Upper lobe of left lung (tissue), 6 donors: ENCODE measurements around the gene S100A5. TPM values are rescaled to one million over a fixed set of nuclear protein-coding genes. Genes with fewer than 3 reads are reported as not detected.

ENCODE experiments used
- ATAC-seq, 2 donors: fragments of 200-7000 bp; cut with Tn5 transposase; one replicate each; pipeline ENCODE4 v1.9.1; 2022; ENCODE audit warnings: mild to moderate bottlenecking in 2 of 2, moderate library complexity in 2 of 2; ENCODE audit not compliant: low FRiP score in 2 of 2
- DNase-seq, 2 donors: peaks; one replicate each; pipeline ENCODE4 v3.0.0-alpha.2; 2019 to 2020
- H3K27ac ChIP-seq, 4 donors: fragments of 200-600 bp; sonication (generic); one replicate each; pipeline ENCODE4 v1.5.1; 2016 to 2019
- H3K27me3 ChIP-seq, 4 donors: fragments of 200-600 bp; sonication (generic); one replicate each; pipeline ENCODE4 v1.5.1; 2017 to 2019
- H3K36me3 ChIP-seq, 4 donors: fragments of 200-600 bp; sonication (generic); one replicate each; pipeline ENCODE4 v1.5.1; 2016 to 2019
- H3K4me1 ChIP-seq, 4 donors: fragments of 200-600 bp; sonication (generic); one replicate each; pipeline ENCODE4 v1.5.1; 2018 to 2019
- H3K4me3 ChIP-seq, 4 donors: fragments of 200-600 bp; sonication (generic); one replicate each; pipeline ENCODE4 v1.5.1; 2017 to 2019; ENCODE audit warnings: mild to moderate bottlenecking in 2 of 4, moderate library complexity in 1 of 4
- H3K9me3 ChIP-seq, 4 donors: fragments of 200-600 bp; sonication (generic); one replicate each; pipeline ENCODE4 v1.5.1; 2018 to 2019
- CTCF ChIP-seq, 6 experiments: fragments of 450-650 bp in 4 of 6; fragments of 200-600 bp in 2 of 6; sonication (generic) in 2 of 6; IDR thresholded peaks; one replicate each; pipeline ENCODE4 v1.5.1; 2016 to 2019; ENCODE audit warnings: antibody characterized with exemption in 6 of 6
- EP300 ChIP-seq, 4 donors: sonication (generic); formaldehyde crosslinking; IDR thresholded peaks; one replicate each; pipeline ENCODE4 v1.5.1; 2017; ENCODE audit warnings: antibody characterized with exemption in 4 of 4, control low read depth in 2 of 4
- POLR2A ChIP-seq, 4 donors: fragments of 450-650 bp; IDR thresholded peaks; one replicate each; pipeline ENCODE4 v1.5.1; 2016 to 2017; ENCODE audit warnings: antibody characterized with exemption in 4 of 4, mild to moderate bottlenecking in 2 of 4
- POLR2AphosphoS5 ChIP-seq, 2 donors: sonication (generic); formaldehyde crosslinking; IDR thresholded peaks; one replicate each; pipeline ENCODE4 v1.5.1; 2017; ENCODE audit warnings: antibody characterized with exemption in 2 of 2
- WGBS, 2 donors: methylation state at CpG; one replicate each; pipeline ENCODE4 v1.1.5; 2017 to 2018; 5-methylcytosine and 5-hydroxymethylcytosine counted together
- total RNA-seq, 6 donors: library from RNA; depleted of rRNA in 4 of 6; stranded (reverse); fragments of >200 nt in 4 of 6; gene quantifications; one replicate each; pipeline versions ENCODE4 v1.1.0 to v1.2.1, GENCODE V29; 2016 to 2021
- donor health status: DM: no; HTN: no; CAD: no; lungs with moderate emphysema.
- donor health status: DM: no; HTN: yes; CAD: no; lungs with severe emphysema.

Gene S100A5
- total RNA-seq, 6 donors from 2014 or later: not detected

- DNase-seq: peak in 1 of 2 donors; percentile 15
- Histone ChIP-seq H3K4me3 (no peak overlapping the region), H3K36me3 (peaks cover 0 to 16% (median 2%) of the 10 kb centered on the region in 4 donors), H3K27me3 (no peaks in the 10 kb centered on the region), H3K9me3 (no peaks in the 10 kb centered on the region), H3K27ac (peak overlapping the region in 3 of 4 donors; percentile 22 to 94 (median 88)), H3K4me1 (peaks cover 77 to 97% (median 86%) of the 10 kb centered on the region in 4 donors)
- ATAC-seq: no peak
- TF ChIP-seq POLR2AphosphoS5 (IDR thresholded peaks at IDR 0.05) (no peak), POLR2A (IDR thresholded peaks at IDR 0.05) (no peak), EP300 (IDR thresholded peaks at IDR 0.05) (no peak), CTCF (IDR thresholded peaks at IDR 0.05) (no peak)
- WGBS, 2 donors: 81 to 85% methylated on average over 12 to 14 of the region's 14 CpGs
Observed at GRCh38 chr1:153546796-153547559, 6.2 kb upstream of the S100A5 start.

GRCh38 chr1:153546371-153546770, 5.6 kb upstream of the S100A5 start:
- peak overlapping the region; percentile 79 to 94 (median 90) for H3K27ac ChIP-seq
- H3K4me3 ChIP-seq: peak overlapping the region in 2 of 4 donors; percentile 55 to 59
- 92 to 93% methylated on average over 8 of the region's 8 CpGs for WGBS, 2 donors
- peak in 1 of 2 donors; percentile 16 for DNase-seq
- ATAC-seq: no peak
- TF ChIP-seq EP300 (IDR thresholded peaks at IDR 0.05) (no peak), POLR2A (IDR thresholded peaks at IDR 0.05) (no peak), CTCF (IDR thresholded peaks at IDR 0.05) (no peak), POLR2AphosphoS5 (IDR thresholded peaks at IDR 0.05) (no peak)
- peaks cover 78 to 97% (median 88%) of the 10 kb centered on the region in 4 donors for H3K4me1 ChIP-seq
- no peaks in the 10 kb centered on the region for H3K27me3 ChIP-seq
- H3K36me3 ChIP-seq: peaks cover 0 to 16% (median 2%) of the 10 kb centered on the region in 4 donors
- H3K9me3 ChIP-seq: no peaks in the 10 kb centered on the region

- Histone ChIP-seq H3K9me3 (no peaks in the 10 kb centered on the region), H3K4me3 (peak within 1 kb of the TSS; percentile 16 to 59 (median 52)), H3K4me1 (peaks cover 87 to 97% (median 92%) of the 10 kb centered on the region in 4 donors), H3K27me3 (no peaks in the 10 kb centered on the region), H3K27ac (peak within 1 kb of the TSS; percentile 79 to 94 (median 90)), H3K36me3 (peaks cover 0 to 16% (median 2%) of the 10 kb centered on the region in 4 donors)
- peak in 1 of 4 donors; percentile 66 for TF ChIP-seq EP300 (IDR thresholded peaks at IDR 0.05)
- TF ChIP-seq POLR2AphosphoS5 (IDR thresholded peaks at IDR 0.05): peak; percentile 78 to 79
- peak in 3 of 4 donors; percentile 60 to 68 (median 64) for TF ChIP-seq POLR2A (IDR thresholded peaks at IDR 0.05)
- peak in 3 of 6 experiments; percentile 10 to 22 (median 11) for TF ChIP-seq CTCF (IDR thresholded peaks at IDR 0.05)
- DNase-seq (peak; percentile 92 to 97), ATAC-seq (peak; percentile 93 to 94)
- 28 to 29% methylated on average over 17 to 19 of the region's 19 CpGs for WGBS, 2 donors
Observed at GRCh38 chr1:153545067-153546055, 4.6 kb upstream of the S100A5 start, which contains the start of gene S100A4. S100A4 (minus strand) TSS chr1:153545806; CDS start chr1:153544794, 1,012 bp downstream.

- no peak for ATAC-seq
- 12 to 56% methylated on average over 3 to 6 of the region's 10 CpGs for WGBS, 2 donors
- H3K4me1 ChIP-seq: peaks cover 83 to 96% (median 86%) of the 10 kb centered on the region in 4 donors
- H3K9me3 ChIP-seq: no peaks in the 10 kb centered on the region
- H3K36me3 ChIP-seq: peaks cover 0 to 16% (median 2%) of the 10 kb centered on the region in 4 donors
- peak overlapping the region; percentile 79 to 94 (median 90) for H3K27ac ChIP-seq
- peak overlapping the region in 3 of 4 donors; percentile 48 to 59 (median 55) for H3K4me3 ChIP-seq
- H3K27me3 ChIP-seq: no peaks in the 10 kb centered on the region
- TF ChIP-seq CTCF (IDR thresholded peaks at IDR 0.05) (no peak), POLR2A (IDR thresholded peaks at IDR 0.05) (no peak), POLR2AphosphoS5 (IDR thresholded peaks at IDR 0.05) (no peak), EP300 (IDR thresholded peaks at IDR 0.05) (no peak)
- DNase-seq: no peak
Observed at GRCh38 chr1:153544453-153545066, 3.8 kb upstream of the S100A5 start.
